OCI-LY1 (cell line): ENCODE measurements around the gene MRPL14.
"Not testable (repeated sequence)": the region's sequence is repeated elsewhere in the genome, so short reads cannot be mapped to it uniquely, and the experiment has no call there.

ENCODE experiments used
- H2AFZ ChIP-seq: fragments of 200-600 bp; sonication (generic), shearing (Covaris generic); 2 replicates; pipeline ENCODE4 v1.6.0; 2014; ENCODE audit warnings: antibody characterized with exemption, mild to moderate bottlenecking, low read length
- H3F3A ChIP-seq: fragments of 200-600 bp; sonication (generic), shearing (Covaris generic); 2 replicates; pipeline ENCODE4 v1.6.0; 2014; ENCODE audit warnings: mild to moderate bottlenecking, antibody characterized with exemption, low read length, moderate library complexity; ENCODE audit not compliant: insufficient read depth
- H3K27ac ChIP-seq: fragments of 200-600 bp; sonication (generic); 2 replicates; pipeline ENCODE4 v1.5.1; 2014; ENCODE audit warnings: low read length, mixed run types, mild to moderate bottlenecking, low read depth; ENCODE audit not compliant: poor library complexity, severe bottlenecking
- H3K27me3 ChIP-seq: fragments of 200-600 bp; sonication (generic); 2 replicates; pipeline ENCODE4 v1.6.0; 2014; ENCODE audit warnings: antibody characterized with exemption, mild to moderate bottlenecking, low read length, moderate library complexity; ENCODE audit not compliant: insufficient read depth
- H3K36me3 ChIP-seq: fragments of 200-600 bp; sonication (generic); 2 replicates; pipeline ENCODE4 v1.6.1; 2014; ENCODE audit warnings: mild to moderate bottlenecking, antibody characterized with exemption, low read length, moderate library complexity, mixed read lengths; ENCODE audit not compliant: insufficient read depth
- H3K4me1 ChIP-seq: fragments of 200-600 bp; sonication (generic); 2 replicates; pipeline ENCODE4 v1.5.1; 2014; ENCODE audit warnings: mild to moderate bottlenecking, low read length, moderate library complexity; ENCODE audit not compliant: insufficient read depth, severe bottlenecking
- H3K4me2 ChIP-seq: fragments of 200-600 bp; sonication (generic), shearing (Covaris generic); 2 replicates; pipeline ENCODE4 v1.6.1; 2014; ENCODE audit warnings: low read length
- H3K4me3 ChIP-seq: fragments of 200-600 bp; sonication (generic); 2 replicates; pipeline ENCODE4 v1.5.1; 2014; ENCODE audit warnings: low read length, low read depth, mild to moderate bottlenecking, mixed read lengths; ENCODE audit not compliant: poor library complexity, severe bottlenecking
- H3K79me2 ChIP-seq: fragments of 200-600 bp; shearing (Covaris generic); 2 replicates; pipeline ENCODE4 v1.6.1; 2016; ENCODE audit warnings: mixed run types, low read length, mixed read lengths; ENCODE audit not compliant: insufficient read depth
- H3K9ac ChIP-seq: fragments of 200-600 bp; sonication (generic), shearing (Covaris generic); 2 replicates; pipeline ENCODE4 v1.6.1; 2014; ENCODE audit warnings: mild to moderate bottlenecking, low read length, mixed read lengths
- H3K9me2 ChIP-seq: fragments of 200-600 bp; sonication (generic), shearing (Covaris generic); 2 replicates; pipeline ENCODE4 v1.6.1; 2014; ENCODE audit warnings: low read depth, mild to moderate bottlenecking, low read length, mixed read lengths
- H3K9me3 ChIP-seq: fragments of 200-600 bp; shearing (Covaris generic); 2 replicates; pipeline ENCODE4 v1.6.1; 2014; ENCODE audit warnings: low read length, mixed read lengths
- H4K20me1 ChIP-seq: fragments of 200-600 bp; sonication (generic), shearing (Covaris generic); 2 replicates; pipeline ENCODE4 v1.6.0; 2016; ENCODE audit warnings: mild to moderate bottlenecking, low read length; ENCODE audit not compliant: insufficient read depth
- EZH2 ChIP-seq: fragments of 200-600 bp; sonication (generic), shearing (Covaris generic); IDR thresholded peaks from 2 replicates; pipeline ENCODE4 v1.8.0; 2017; ENCODE audit warnings: borderline replicate concordance, mixed run types, mild to moderate bottlenecking, antibody characterized with exemption, low read length, moderate library complexity, mixed read lengths
- TF ChIP-seq, protein P1 (sequence below): fragments of 200-600 bp; sonication (generic), shearing (Covaris generic); IDR thresholded peaks from 2 replicates; pipeline ENCODE4 v1.5.1; 2017; ENCODE audit warnings: mild to moderate bottlenecking, antibody characterized with exemption, low read length, moderate library complexity, mixed read lengths

The MRPL14 gene

DNA sequence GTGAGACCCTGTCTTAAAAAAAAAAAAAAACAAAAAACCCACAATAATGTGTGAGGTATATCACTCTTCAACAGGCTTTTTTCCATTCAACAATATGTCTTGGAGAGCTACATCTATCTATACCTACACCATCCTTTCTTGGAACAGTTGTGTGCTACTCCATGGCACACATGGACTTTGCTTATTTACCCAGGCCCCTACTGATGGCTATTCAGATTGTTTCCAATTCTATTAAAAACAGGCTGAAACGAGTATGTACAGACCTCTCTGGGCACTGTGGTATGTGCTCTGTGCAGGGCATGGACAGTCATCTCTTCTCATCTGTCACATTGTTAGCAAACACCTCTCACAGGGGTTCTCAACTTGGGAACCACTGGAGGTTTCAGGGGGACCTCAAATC is 28.1 kb downstream of the MRPL14 start:
- H3K9me3 ChIP-seq = no peaks in the 10 kb centered on the region

DNA sequence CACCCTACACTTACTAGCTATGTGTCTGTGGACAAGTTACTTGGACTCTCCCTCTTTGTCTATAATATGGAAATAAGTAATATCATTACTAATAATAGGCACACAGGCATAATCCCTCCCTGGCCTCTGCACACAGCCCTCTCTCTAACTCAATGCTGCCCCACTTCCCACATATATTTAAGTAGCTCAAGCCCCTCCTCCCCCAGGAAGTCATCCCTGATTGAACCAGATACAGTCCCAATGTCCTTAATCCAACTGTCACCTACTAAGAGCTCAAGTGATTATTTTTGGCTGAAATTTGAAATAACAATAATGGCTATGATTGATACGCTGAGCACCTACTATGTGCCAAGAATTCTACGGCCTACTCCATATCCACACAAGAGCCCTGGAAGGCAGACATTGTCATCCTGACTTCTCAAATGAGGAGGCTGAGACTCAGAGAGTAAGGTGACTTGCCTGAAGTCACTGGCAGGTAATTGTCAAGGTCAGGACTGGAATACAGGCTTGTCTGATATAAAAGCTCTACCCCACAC is 29.4 kb downstream of the MRPL14 start:
- H3K27ac ChIP-seq = no peak overlapping the region
- peaks cover 11% of the 10 kb centered on the region; the same call in 1 of the 2 replicates for H3K36me3 ChIP-seq
- no peaks in the 10 kb centered on the region for H3K27me3 ChIP-seq
- H3K4me3 ChIP-seq = no peak overlapping the region
- H3K9me3 ChIP-seq = no peaks in the 10 kb centered on the region
- no peak overlapping the region for H2AFZ ChIP-seq
- no peaks in the 10 kb centered on the region for H4K20me1 ChIP-seq
- no peaks in the 10 kb centered on the region for H3F3A ChIP-seq
- H3K4me2 ChIP-seq = no peak overlapping the region
- TF ChIP-seq, protein P1, sequence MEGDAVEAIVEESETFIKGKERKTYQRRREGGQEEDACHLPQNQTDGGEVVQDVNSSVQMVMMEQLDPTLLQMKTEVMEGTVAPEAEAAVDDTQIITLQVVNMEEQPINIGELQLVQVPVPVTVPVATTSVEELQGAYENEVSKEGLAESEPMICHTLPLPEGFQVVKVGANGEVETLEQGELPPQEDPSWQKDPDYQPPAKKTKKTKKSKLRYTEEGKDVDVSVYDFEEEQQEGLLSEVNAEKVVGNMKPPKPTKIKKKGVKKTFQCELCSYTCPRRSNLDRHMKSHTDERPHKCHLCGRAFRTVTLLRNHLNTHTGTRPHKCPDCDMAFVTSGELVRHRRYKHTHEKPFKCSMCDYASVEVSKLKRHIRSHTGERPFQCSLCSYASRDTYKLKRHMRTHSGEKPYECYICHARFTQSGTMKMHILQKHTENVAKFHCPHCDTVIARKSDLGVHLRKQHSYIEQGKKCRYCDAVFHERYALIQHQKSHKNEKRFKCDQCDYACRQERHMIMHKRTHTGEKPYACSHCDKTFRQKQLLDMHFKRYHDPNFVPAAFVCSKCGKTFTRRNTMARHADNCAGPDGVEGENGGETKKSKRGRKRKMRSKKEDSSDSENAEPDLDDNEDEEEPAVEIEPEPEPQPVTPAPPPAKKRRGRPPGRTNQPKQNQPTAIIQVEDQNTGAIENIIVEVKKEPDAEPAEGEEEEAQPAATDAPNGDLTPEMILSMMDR = no peak
- TF ChIP-seq EZH2 = no peak
- no peak overlapping the region for H3K9ac ChIP-seq
- H3K79me2 ChIP-seq = no peaks in the 10 kb centered on the region
- H3K4me1 ChIP-seq = no peaks in the 10 kb centered on the region
- no peaks in the 10 kb centered on the region for H3K9me2 ChIP-seq

More for the DNA sequence above, 28.1 kb downstream of the MRPL14 start:
- Histone ChIP-seq H4K20me1 (no peaks in the 10 kb centered on the region), H3K79me2 (no peaks in the 10 kb centered on the region), H3K36me3 (peaks cover 18% of the 10 kb centered on the region; the same call in 1 of the 2 replicates), H3K4me1 (no peaks in the 10 kb centered on the region), H3F3A (no peaks in the 10 kb centered on the region), H3K27ac (no peak overlapping the region), H3K4me2 (no peak overlapping the region), H3K27me3 (no peaks in the 10 kb centered on the region), H2AFZ (no peak overlapping the region), H3K9ac (no peak overlapping the region), H3K9me2 (no peaks in the 10 kb centered on the region), H3K4me3 (no peak overlapping the region)
- TF ChIP-seq, protein P1 = no peak
- TF ChIP-seq EZH2 = no peak

DNA sequence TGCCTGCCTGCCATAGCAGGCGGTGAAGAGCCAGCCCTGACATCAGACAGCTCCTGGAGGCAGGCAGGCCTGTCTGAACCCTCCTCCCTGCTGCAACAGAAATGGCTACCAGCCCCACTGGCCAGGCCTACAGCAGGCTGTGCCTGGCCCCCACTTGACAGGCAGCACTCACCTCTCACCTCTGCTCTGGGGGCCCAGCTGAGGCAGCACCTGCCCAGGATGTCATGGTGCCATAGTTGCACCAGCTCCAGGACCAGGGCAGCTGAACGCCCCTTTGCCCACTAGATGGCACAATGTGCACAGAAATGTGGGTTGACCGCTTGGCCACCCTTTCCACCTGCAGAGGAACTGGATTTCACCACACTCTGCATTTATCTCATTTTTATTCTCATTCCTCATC is 30.6 kb downstream of the MRPL14 start:
- Histone ChIP-seq H2AFZ (no peak overlapping the region), H3K4me1 (no peaks in the 10 kb centered on the region), H3K9me2 (no peaks in the 10 kb centered on the region), H3K36me3 (peaks cover 11% of the 10 kb centered on the region; the same call in 1 of the 2 replicates), H3F3A (no peaks in the 10 kb centered on the region), H3K9me3 (no peaks in the 10 kb centered on the region), H3K9ac (no peak overlapping the region), H4K20me1 (no peaks in the 10 kb centered on the region), H3K4me3 (no peak overlapping the region), H3K4me2 (no peak overlapping the region), H3K79me2 (no peaks in the 10 kb centered on the region), H3K27me3 (no peaks in the 10 kb centered on the region), H3K27ac (no peak overlapping the region)
- no peak for TF ChIP-seq EZH2
- TF ChIP-seq, protein P1 = peak; percentile 87

DNA sequence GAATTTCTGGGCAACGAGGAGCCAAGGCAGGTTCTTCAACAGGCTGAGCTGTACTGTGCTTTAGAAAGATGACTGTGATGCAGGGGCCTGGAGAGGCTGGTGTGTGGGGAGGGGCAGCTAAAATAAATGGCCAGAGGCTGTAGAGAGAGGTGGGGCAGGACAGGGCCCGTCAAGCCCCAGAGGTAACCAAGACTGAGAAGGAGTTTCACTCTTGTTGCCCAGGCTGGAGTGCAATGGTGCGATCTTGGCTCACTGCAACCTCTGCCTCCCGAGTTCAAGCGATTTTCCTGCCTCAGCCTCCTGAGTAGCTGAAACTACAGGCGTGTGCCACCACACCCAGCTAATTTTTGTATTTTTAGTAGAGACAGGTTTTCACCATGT is 32.0 kb downstream of the MRPL14 start:
- not testable (repeated sequence) for H3K9me2 ChIP-seq, H2AFZ ChIP-seq, H3F3A ChIP-seq, H3K4me1 ChIP-seq, H3K4me3 ChIP-seq, H3K9ac ChIP-seq, H4K20me1 ChIP-seq, H3K79me2 ChIP-seq, H3K27me3 ChIP-seq, H3K36me3 ChIP-seq, H3K27ac ChIP-seq, H3K9me3 ChIP-seq, H3K4me2 ChIP-seq
